Neural cell (in vitro differentiated cells): ENCODE results near the gene SERINC2. TPM values are rescaled to one million over a fixed set of nuclear protein-coding genes. Genes with fewer than 3 reads are reported as not detected.

Experiments
- H2AFZ ChIP-seq: fragments of 200-600, 300-800 bp; sonication (generic), shearing (Covaris generic); 2 replicates; pipeline ENCODE4 v1.6.0; 2014; ENCODE audit warnings: low read depth, mild to moderate bottlenecking, antibody characterized with exemption, low read length, moderate library complexity
- H3F3A ChIP-seq: fragments of 200-600 bp; shearing (Covaris generic); 2 replicates; pipeline ENCODE4 v1.6.1; 2016; ENCODE audit warnings: mild to moderate bottlenecking, moderate library complexity, mixed read lengths, antibody characterized with exemption, low read length; ENCODE audit not compliant: insufficient read depth, poor library complexity, severe bottlenecking
- H3K27ac ChIP-seq: fragments of 200-600, 300-800 bp; sonication (generic), shearing (Covaris generic); 2 replicates; pipeline ENCODE4 v1.5.1; 2014; ENCODE audit warnings: mild to moderate bottlenecking, low read length, moderate library complexity
- H3K27me3 ChIP-seq: fragments of 300-800, 200-600 bp; sonication (generic), shearing (Covaris generic); 2 replicates; pipeline ENCODE4 v1.6.0; 2014; ENCODE audit warnings: mild to moderate bottlenecking, low read depth, low read length, moderate library complexity; ENCODE audit not compliant: insufficient read depth
- H3K36me3 ChIP-seq: fragments of 300-800, 200-600 bp; sonication (generic), shearing (Covaris generic); 2 replicates; pipeline ENCODE4 v1.5.1; 2014; ENCODE audit warnings: mild to moderate bottlenecking, antibody characterized with exemption, low read length, moderate library complexity; ENCODE audit not compliant: insufficient read depth
- H3K4me2 ChIP-seq: fragments of 300-800, 200-600 bp; sonication (generic), shearing (Covaris generic); 2 replicates; pipeline ENCODE4 v1.6.0; 2014; ENCODE audit warnings: mild to moderate bottlenecking, low read length
- H3K4me3 ChIP-seq: fragments of 300-800, 200-600 bp; sonication (generic), shearing (Covaris generic); 2 replicates; pipeline ENCODE4 v1.5.1; 2014; ENCODE audit warnings: mild to moderate bottlenecking, low read length, moderate library complexity
- H3K79me2 ChIP-seq: fragments of 200-600 bp; shearing (Covaris generic); replicated peaks from 2 replicates; pipeline ENCODE4 v1.6.0; 2014; ENCODE audit warnings: mild to moderate bottlenecking, low read length, moderate library complexity; ENCODE audit not compliant: insufficient read depth
- H3K9ac ChIP-seq: fragments of 300-800, 200-600 bp; sonication (generic), shearing (Covaris generic); 2 replicates; pipeline ENCODE4 v1.6.1; 2016; ENCODE audit warnings: mild to moderate bottlenecking, low read length, mixed read lengths
- H3K9me2 ChIP-seq: fragments of 200-600 bp; shearing (Covaris generic); 2 replicates; pipeline ENCODE4 v1.6.1; 2016; ENCODE audit warnings: mild to moderate bottlenecking, low read length, mixed read lengths; ENCODE audit not compliant: insufficient read depth
- H3K9me3 ChIP-seq: fragments of 200-600, 300-800 bp; sonication (generic), shearing (Covaris generic); 2 replicates; pipeline ENCODE4 v1.6.1; 2016; ENCODE audit warnings: mild to moderate bottlenecking, mixed run types, low read length, moderate library complexity, mixed read lengths
- H4K20me1 ChIP-seq: fragments of 200-600 bp; shearing (Covaris generic); 2 replicates; pipeline ENCODE4 v1.6.1; 2016; ENCODE audit warnings: mild to moderate bottlenecking, mixed run types; ENCODE audit not compliant: insufficient read depth
- CTCF ChIP-seq: fragments of 450-650 bp; IDR thresholded peaks from 2 replicates; pipeline ENCODE4 v1.5.1; 2014; ENCODE audit warnings: antibody characterized with exemption, mild to moderate bottlenecking, moderate library complexity; ENCODE audit not compliant: poor library complexity, severe bottlenecking
- EP300 ChIP-seq: fragments of 450-650 bp; conservative IDR thresholded peaks from 2 replicates; pipeline ENCODE4 v1.6.1; 2014; ENCODE audit warnings: antibody characterized with exemption, mild to moderate bottlenecking, moderate library complexity; ENCODE audit not compliant: poor library complexity, severe bottlenecking
- EZH2 ChIP-seq: fragments of 200-600, 300-800 bp; shearing (Covaris generic), sonication (generic); IDR thresholded peaks from 2 replicates; pipeline ENCODE4 v1.6.1; 2014; ENCODE audit warnings: antibody characterized with exemption, low read length, borderline replicate concordance, mild to moderate bottlenecking; ENCODE audit not compliant: insufficient read depth, poor library complexity, severe bottlenecking
- MXI1 ChIP-seq: fragments of 450-650 bp; conservative IDR thresholded peaks from 2 replicates; pipeline ENCODE4 v1.6.1; 2014; ENCODE audit warnings: antibody characterized with exemption, mild to moderate bottlenecking; ENCODE audit not compliant: poor library complexity, severe bottlenecking
- POLR2AphosphoS5 ChIP-seq: IDR thresholded peaks from 2 replicates; pipeline ENCODE4 v1.6.1; 2012
- RAD21 ChIP-seq: fragments of 450-650 bp; conservative IDR thresholded peaks from 2 replicates; pipeline ENCODE4 v1.6.1; 2014; ENCODE audit warnings: antibody characterized with exemption, mild to moderate bottlenecking, moderate library complexity
- REST ChIP-seq: IDR thresholded peaks from 2 replicates; pipeline ENCODE4 v1.6.1; 2012; ENCODE audit warnings: borderline replicate concordance
- SMC3 ChIP-seq: fragments of 450-650 bp; conservative IDR thresholded peaks from 2 replicates; pipeline ENCODE4 v1.6.1; 2014; ENCODE audit warnings: antibody characterized with exemption, mild to moderate bottlenecking, moderate library complexity; ENCODE audit not compliant: poor library complexity
- TAF1 ChIP-seq: IDR thresholded peaks from 2 replicates; pipeline ENCODE4 v1.6.1; 2012; ENCODE audit warnings: low read depth
- polyA plus RNA-seq: library from polyadenylated mRNA; depleted of rRNA; stranded (reverse); fragments of >200 nt; gene quantifications from 2 replicates; pipeline ENCODE4 v1.2.3, GENCODE V29; 2014

The SERINC2 gene
- polyA plus RNA-seq, 1 donor from 2014 or later = 8.6 TPM

- Histone ChIP-seq H3F3A (no peaks in the 10 kb centered on the region), H3K27ac (no peak overlapping the region), H3K27me3 (no peaks in the 10 kb centered on the region), H3K9me3 (no peaks in the 10 kb centered on the region), H3K4me3 (no peak overlapping the region), H3K4me2 (no peak overlapping the region), H3K9me2 (no peaks in the 10 kb centered on the region), H3K36me3 (no peaks in the 10 kb centered on the region), H2AFZ (no peak overlapping the region), H3K79me2 (no peaks in the 10 kb centered on the region), H4K20me1 (no peaks in the 10 kb centered on the region), H3K9ac (no peak overlapping the region)
- TF ChIP-seq EZH2 (no peak), TAF1 (no peak), MXI1 (no peak), EP300 (no peak)
These were observed 43.0 kb upstream of the SERINC2 start for GRCh38 chr1:31370021-31370420.

GRCh38 chr1:31370565-31370964, 42.4 kb upstream of the SERINC2 start:
- no peak for TF ChIP-seq TAF1
- TF ChIP-seq RAD21 = no peak
- TF ChIP-seq SMC3 = no peak
- no peak for TF ChIP-seq EP300
- no peak for TF ChIP-seq MXI1
- no peak for TF ChIP-seq CTCF
- no peak for TF ChIP-seq EZH2
- no peak for TF ChIP-seq REST
- TF ChIP-seq POLR2AphosphoS5 = no peak
- Histone ChIP-seq H3K79me2 (no peaks in the 10 kb centered on the region), H3K4me2 (no peak overlapping the region), H4K20me1 (no peaks in the 10 kb centered on the region), H3F3A (no peaks in the 10 kb centered on the region), H3K9ac (no peak overlapping the region), H3K36me3 (no peaks in the 10 kb centered on the region), H3K9me3 (no peaks in the 10 kb centered on the region), H3K27ac (no peak overlapping the region), H3K27me3 (no peaks in the 10 kb centered on the region), H3K4me3 (no peak overlapping the region), H3K9me2 (no peaks in the 10 kb centered on the region), H2AFZ (no peak overlapping the region)
